Measurements from ENCODE around the gene ICAM5. TPM values are rescaled to one million over a fixed set of nuclear protein-coding genes. Genes with fewer than 3 reads are reported as not detected.

ICAM5 gene
- total and polyA plus RNA-seq, 9 of the 15 experiments (the other 6 are each of a cell fraction or from before 2014, with no cell fraction given), result 0.10 to 114 (median 13.7) TPM

- TF ChIP-seq SIN3A (IDR thresholded peaks at IDR 0.05; ENCODE audit: borderline replicate concordance in 2 of 2, control insufficient read depth in 1 of 2, low read depth in 2 of 2, low read length in 2 of 2) (peak; percentile 86 to 94; a peak in 3 of 4 replicates), TRIM24 (IDR thresholded peaks at IDR 0.05) (no peak), LARP7 (IDR thresholded peaks at IDR 0.05) (0 out of 2 replicates have a peak, but pooled peaks have one; percentile 15), HNRNPLL (IDR thresholded peaks at IDR 0.05; ENCODE audit: low read depth, low read length, poor library complexity, severe bottlenecking) (no peak), NR3C1 (CRISPR knock-in tag; IDR thresholded peaks at IDR 0.05) (peak; percentile 92; the same call in 1 of the 2 replicates), ETV1 (tag; conservative IDR thresholded peaks at IDR 0.05; ENCODE audit: low read depth) (peak; percentile 49), TSHZ1 (CRISPR knock-in tag; IDR thresholded peaks at IDR 0.05) (no peak), DEAF1 (CRISPR knock-in tag; IDR thresholded peaks at IDR 0.05) (no peak), ZFP36 (IDR thresholded peaks at IDR 0.05; ENCODE audit: low read depth, low read length, partially characterized antibody) (no peak), NR2C2 (CRISPR knock-in tag; IDR thresholded peaks at IDR 0.05) (peak; percentile 95), NR2C2 (tag; IDR thresholded peaks at IDR 0.05) (peak; percentile 99)
- TF ChIP-seq, protein P1, sequence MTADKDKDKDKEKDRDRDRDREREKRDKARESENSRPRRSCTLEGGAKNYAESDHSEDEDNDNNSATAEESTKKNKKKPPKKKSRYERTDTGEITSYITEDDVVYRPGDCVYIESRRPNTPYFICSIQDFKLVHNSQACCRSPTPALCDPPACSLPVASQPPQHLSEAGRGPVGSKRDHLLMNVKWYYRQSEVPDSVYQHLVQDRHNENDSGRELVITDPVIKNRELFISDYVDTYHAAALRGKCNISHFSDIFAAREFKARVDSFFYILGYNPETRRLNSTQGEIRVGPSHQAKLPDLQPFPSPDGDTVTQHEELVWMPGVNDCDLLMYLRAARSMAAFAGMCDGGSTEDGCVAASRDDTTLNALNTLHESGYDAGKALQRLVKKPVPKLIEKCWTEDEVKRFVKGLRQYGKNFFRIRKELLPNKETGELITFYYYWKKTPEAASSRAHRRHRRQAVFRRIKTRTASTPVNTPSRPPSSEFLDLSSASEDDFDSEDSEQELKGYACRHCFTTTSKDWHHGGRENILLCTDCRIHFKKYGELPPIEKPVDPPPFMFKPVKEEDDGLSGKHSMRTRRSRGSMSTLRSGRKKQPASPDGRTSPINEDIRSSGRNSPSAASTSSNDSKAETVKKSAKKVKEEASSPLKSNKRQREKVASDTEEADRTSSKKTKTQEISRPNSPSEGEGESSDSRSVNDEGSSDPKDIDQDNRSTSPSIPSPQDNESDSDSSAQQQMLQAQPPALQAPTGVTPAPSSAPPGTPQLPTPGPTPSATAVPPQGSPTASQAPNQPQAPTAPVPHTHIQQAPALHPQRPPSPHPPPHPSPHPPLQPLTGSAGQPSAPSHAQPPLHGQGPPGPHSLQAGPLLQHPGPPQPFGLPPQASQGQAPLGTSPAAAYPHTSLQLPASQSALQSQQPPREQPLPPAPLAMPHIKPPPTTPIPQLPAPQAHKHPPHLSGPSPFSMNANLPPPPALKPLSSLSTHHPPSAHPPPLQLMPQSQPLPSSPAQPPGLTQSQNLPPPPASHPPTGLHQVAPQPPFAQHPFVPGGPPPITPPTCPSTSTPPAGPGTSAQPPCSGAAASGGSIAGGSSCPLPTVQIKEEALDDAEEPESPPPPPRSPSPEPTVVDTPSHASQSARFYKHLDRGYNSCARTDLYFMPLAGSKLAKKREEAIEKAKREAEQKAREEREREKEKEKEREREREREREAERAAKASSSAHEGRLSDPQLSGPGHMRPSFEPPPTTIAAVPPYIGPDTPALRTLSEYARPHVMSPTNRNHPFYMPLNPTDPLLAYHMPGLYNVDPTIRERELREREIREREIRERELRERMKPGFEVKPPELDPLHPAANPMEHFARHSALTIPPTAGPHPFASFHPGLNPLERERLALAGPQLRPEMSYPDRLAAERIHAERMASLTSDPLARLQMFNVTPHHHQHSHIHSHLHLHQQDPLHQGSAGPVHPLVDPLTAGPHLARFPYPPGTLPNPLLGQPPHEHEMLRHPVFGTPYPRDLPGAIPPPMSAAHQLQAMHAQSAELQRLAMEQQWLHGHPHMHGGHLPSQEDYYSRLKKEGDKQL (CRISPR knock-in tag; IDR thresholded peaks at IDR 0.05; ENCODE audit: borderline replicate concordance), result no peak
These were observed 37.7 kb upstream of the ICAM5 start, which contains the start of gene MRPL4 (continued) for GRCh38 chr19:10251792-10252694.

Data from K562 (cell line).